ENCODE data around the gene RIPOR1. TPM values are rescaled to one million over a fixed set of nuclear protein-coding genes. Genes with fewer than 3 reads are reported as not detected.

The RIPOR1 gene
- total RNA-seq, 1 donor from 2014 or later, result 116 TPM

- no peak for FAIRE-seq
- Histone ChIP-seq H2AFZ (ENCODE audit: low read depth, low read length) (no peak overlapping the region), H3K27me3 (ENCODE audit: insufficient read depth, low read length) (no peaks in the 10 kb centered on the region), H4K20me1 (ENCODE audit: insufficient read depth, low read length) (peaks cover 63% of the 10 kb centered on the region), H3K36me3 (ENCODE audit: insufficient read depth, low read length) (no peaks in the 10 kb centered on the region), H3K9ac (ENCODE audit: low read length) (no peak overlapping the region), H3K9me3 (ENCODE audit: insufficient read depth, low read depth, low read length) (no peaks in the 10 kb centered on the region), H3K79me2 (ENCODE audit: insufficient read depth, low read length) (peaks cover 60% of the 10 kb centered on the region), H3K27ac (ENCODE audit: low read depth, low read length) (no peak overlapping the region), H3K4me1 (ENCODE audit: insufficient read depth, low read length) (peaks cover 14% of the 10 kb centered on the region), H3K4me3 (ENCODE audit: insufficient read depth, low read depth, low read length) (no peak overlapping the region), H3K4me2 (ENCODE audit: low read length) (no peak overlapping the region)
- DNase-seq (ENCODE audit: low read depth), result no peak
- no peak for TF ChIP-seq EZH2 (IDR thresholded peaks at IDR 0.05; ENCODE audit: insufficient read depth, low read length)
- TF ChIP-seq, protein P1, sequence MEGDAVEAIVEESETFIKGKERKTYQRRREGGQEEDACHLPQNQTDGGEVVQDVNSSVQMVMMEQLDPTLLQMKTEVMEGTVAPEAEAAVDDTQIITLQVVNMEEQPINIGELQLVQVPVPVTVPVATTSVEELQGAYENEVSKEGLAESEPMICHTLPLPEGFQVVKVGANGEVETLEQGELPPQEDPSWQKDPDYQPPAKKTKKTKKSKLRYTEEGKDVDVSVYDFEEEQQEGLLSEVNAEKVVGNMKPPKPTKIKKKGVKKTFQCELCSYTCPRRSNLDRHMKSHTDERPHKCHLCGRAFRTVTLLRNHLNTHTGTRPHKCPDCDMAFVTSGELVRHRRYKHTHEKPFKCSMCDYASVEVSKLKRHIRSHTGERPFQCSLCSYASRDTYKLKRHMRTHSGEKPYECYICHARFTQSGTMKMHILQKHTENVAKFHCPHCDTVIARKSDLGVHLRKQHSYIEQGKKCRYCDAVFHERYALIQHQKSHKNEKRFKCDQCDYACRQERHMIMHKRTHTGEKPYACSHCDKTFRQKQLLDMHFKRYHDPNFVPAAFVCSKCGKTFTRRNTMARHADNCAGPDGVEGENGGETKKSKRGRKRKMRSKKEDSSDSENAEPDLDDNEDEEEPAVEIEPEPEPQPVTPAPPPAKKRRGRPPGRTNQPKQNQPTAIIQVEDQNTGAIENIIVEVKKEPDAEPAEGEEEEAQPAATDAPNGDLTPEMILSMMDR (IDR thresholded peaks at IDR 0.05; ENCODE audit: insufficient read depth, low read depth, low read length), result no peak
- no peaks in the 10 kb centered on the region for H3K36me3 Mint-ChIP-seq (ENCODE audit: low read depth, unreplicated experiment)
- no peak overlapping the region for H3K27ac Mint-ChIP-seq (ENCODE audit: unreplicated experiment)
- H3K4me1 Mint-ChIP-seq (ENCODE audit: low read depth, unreplicated experiment), result peaks cover 8% of the 10 kb centered on the region
- H3K9me3 Mint-ChIP-seq (ENCODE audit: unreplicated experiment), result no peaks in the 10 kb centered on the region
- no peak overlapping the region for H3K4me3 Mint-ChIP-seq (ENCODE audit: unreplicated experiment)
- H3K27me3 Mint-ChIP-seq (ENCODE audit: low read depth, unreplicated experiment), result no peaks in the 10 kb centered on the region
These were observed 65.1 kb downstream of the RIPOR1 start for GRCh38 chr16:67593701-67594100.

DNA sequence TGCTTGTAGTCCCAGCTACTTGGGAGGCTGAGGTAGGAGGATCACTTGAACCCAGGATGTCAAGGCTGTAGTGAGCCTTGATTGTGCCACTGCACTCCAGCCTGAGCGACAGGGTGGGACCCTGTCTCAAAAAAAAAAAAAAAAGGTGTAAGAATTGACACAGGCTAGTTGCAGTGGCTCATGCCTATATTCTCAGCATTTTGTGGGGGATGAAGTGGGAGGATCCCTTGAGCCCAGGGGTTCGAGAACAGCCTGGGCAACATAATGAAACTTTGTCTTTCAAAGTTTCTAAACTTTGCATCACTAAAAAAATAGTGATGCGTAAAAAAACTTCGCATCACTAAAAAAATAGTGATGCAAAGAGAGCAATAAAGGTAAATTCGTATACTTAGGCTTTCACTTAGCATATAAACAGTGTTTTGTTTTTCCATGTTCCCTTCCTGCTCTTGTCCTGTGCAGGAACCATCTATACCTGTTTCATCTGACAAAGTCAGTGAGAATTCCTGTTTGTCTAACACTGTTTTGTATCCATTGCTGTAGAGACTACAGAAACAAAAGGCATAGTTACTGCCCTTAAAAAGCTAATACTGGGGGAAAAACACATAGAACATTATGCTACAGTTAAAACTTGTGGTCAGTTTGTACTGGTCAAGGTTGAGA, 65.8 kb downstream of the RIPOR1 start:
- no peak overlapping the region for H3K4me3 Mint-ChIP-seq (ENCODE audit: unreplicated experiment)
- Histone ChIP-seq H3K9ac (ENCODE audit: low read length) (no peak overlapping the region), H3K4me3 (ENCODE audit: insufficient read depth, low read depth, low read length) (no peak overlapping the region), H4K20me1 (ENCODE audit: insufficient read depth, low read length) (peaks cover 67% of the 10 kb centered on the region), H3K9me3 (ENCODE audit: insufficient read depth, low read depth, low read length) (no peaks in the 10 kb centered on the region), H3K4me1 (ENCODE audit: insufficient read depth, low read length) (peaks cover 14% of the 10 kb centered on the region), H3K79me2 (ENCODE audit: insufficient read depth, low read length) (peaks cover 59% of the 10 kb centered on the region), H3K4me2 (ENCODE audit: low read length) (peak overlapping the region; percentile 22), H3K27ac (ENCODE audit: low read depth, low read length) (no peak overlapping the region), H3K27me3 (ENCODE audit: insufficient read depth, low read length) (no peaks in the 10 kb centered on the region), H2AFZ (ENCODE audit: low read depth, low read length) (no peak overlapping the region), H3K36me3 (ENCODE audit: insufficient read depth, low read length) (no peaks in the 10 kb centered on the region)
- no peaks in the 10 kb centered on the region for H3K9me3 Mint-ChIP-seq (ENCODE audit: unreplicated experiment)
- H3K27ac Mint-ChIP-seq (ENCODE audit: unreplicated experiment), result no peak overlapping the region
- FAIRE-seq, result no peak
- TF ChIP-seq, protein P1 (IDR thresholded peaks at IDR 0.05; ENCODE audit: insufficient read depth, low read depth, low read length), result no peak
- TF ChIP-seq EZH2 (IDR thresholded peaks at IDR 0.05; ENCODE audit: insufficient read depth, low read length), result no peak
- no peaks in the 10 kb centered on the region for H3K27me3 Mint-ChIP-seq (ENCODE audit: low read depth, unreplicated experiment)
- no peaks in the 10 kb centered on the region for H3K36me3 Mint-ChIP-seq (ENCODE audit: low read depth, unreplicated experiment)
- H3K4me1 Mint-ChIP-seq (ENCODE audit: low read depth, unreplicated experiment), result peaks cover 8% of the 10 kb centered on the region
- no peak for DNase-seq (ENCODE audit: low read depth)

DNA sequence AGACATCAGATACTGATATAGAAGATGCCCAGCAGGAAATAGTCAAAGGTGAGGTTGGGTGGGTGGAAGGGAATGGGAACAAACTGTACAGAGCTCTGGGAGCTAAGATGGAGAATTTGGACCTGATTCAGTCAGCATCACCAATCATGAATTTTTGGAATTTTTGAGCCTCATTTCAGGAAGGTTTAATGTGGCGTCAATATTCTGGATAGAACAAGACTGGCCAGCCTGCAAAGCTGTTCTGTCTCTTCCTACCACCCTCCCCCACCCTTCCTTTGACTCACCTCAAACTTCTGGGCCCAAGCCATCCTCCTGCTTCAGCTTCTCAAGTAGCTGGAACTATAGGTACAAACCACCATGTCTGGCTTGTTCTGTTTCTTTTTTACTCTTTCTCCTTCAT, 66.3 kb downstream of the RIPOR1 start:
- Histone ChIP-seq H3K4me3 (ENCODE audit: insufficient read depth, low read depth, low read length) (no peak overlapping the region), H3K9me3 (ENCODE audit: insufficient read depth, low read depth, low read length) (no peaks in the 10 kb centered on the region), H3K4me1 (ENCODE audit: insufficient read depth, low read length) (peaks cover 14% of the 10 kb centered on the region), H3K27me3 (ENCODE audit: insufficient read depth, low read length) (no peaks in the 10 kb centered on the region), H3K27ac (ENCODE audit: low read depth, low read length) (no peak overlapping the region), H3K9ac (ENCODE audit: low read length) (no peak overlapping the region), H4K20me1 (ENCODE audit: insufficient read depth, low read length) (peaks cover 67% of the 10 kb centered on the region), H3K36me3 (ENCODE audit: insufficient read depth, low read length) (no peaks in the 10 kb centered on the region), H2AFZ (ENCODE audit: low read depth, low read length) (no peak overlapping the region), H3K79me2 (ENCODE audit: insufficient read depth, low read length) (peaks cover 61% of the 10 kb centered on the region), H3K4me2 (ENCODE audit: low read length) (peak overlapping the region; percentile 22)
- FAIRE-seq, result no peak
- H3K4me1 Mint-ChIP-seq (ENCODE audit: low read depth, unreplicated experiment), result peaks cover 8% of the 10 kb centered on the region
- TF ChIP-seq, protein P1 (IDR thresholded peaks at IDR 0.05; ENCODE audit: insufficient read depth, low read depth, low read length), result no peak
- no peak for TF ChIP-seq EZH2 (IDR thresholded peaks at IDR 0.05; ENCODE audit: insufficient read depth, low read length)
- no peaks in the 10 kb centered on the region for H3K9me3 Mint-ChIP-seq (ENCODE audit: unreplicated experiment)
- no peaks in the 10 kb centered on the region for H3K36me3 Mint-ChIP-seq (ENCODE audit: low read depth, unreplicated experiment)
- H3K27ac Mint-ChIP-seq (ENCODE audit: unreplicated experiment), result no peak overlapping the region
- peak; percentile 80 for DNase-seq (ENCODE audit: low read depth)
- no peak overlapping the region for H3K4me3 Mint-ChIP-seq (ENCODE audit: unreplicated experiment)
- no peaks in the 10 kb centered on the region for H3K27me3 Mint-ChIP-seq (ENCODE audit: low read depth, unreplicated experiment)
